NCI-H69 (cell line): Measurements from ENCODE around the gene WNT3A.

ENCODE experiments used
- DNase-seq: peaks from one replicate; lab custom pipeline; 2025; lab: John Stamatoyannopoulos, UW

WNT3A gene

DNA sequence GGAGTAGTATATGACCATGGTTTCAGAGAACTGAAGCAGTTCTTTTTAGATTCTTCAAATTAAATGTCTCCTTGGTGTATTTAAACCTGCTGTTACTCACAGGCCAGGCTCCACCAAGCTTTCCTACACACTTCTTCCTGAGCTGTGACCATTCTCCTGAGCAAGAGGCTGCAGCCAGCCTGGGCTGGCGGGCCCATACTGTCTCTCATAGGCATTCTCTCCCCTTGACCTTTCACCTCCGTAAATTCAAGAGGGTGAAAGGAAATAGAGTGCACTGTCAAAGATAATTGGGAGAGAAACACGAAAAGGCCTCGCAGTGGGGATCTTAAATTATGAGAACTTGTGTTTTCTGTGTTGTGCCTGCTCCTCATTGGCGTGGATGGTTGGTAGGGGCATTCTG lies 78.0 kb downstream of the WNT3A start:
- DNase-seq, result no peak

- no peak for DNase-seq
Observed at GRCh38 chr1:228085287-228085951, 78.6 kb downstream of the WNT3A start.

GRCh38 chr1:228087771-228088251 lies 81.0 kb downstream of the WNT3A start:
- no peak for DNase-seq

- no peak for DNase-seq
Observed at GRCh38 chr1:228088586-228089498, 82.0 kb downstream of the WNT3A start.

GRCh38 chr1:228089519-228090380 lies 83.0 kb downstream of the WNT3A start:
- no peak for DNase-seq

DNA sequence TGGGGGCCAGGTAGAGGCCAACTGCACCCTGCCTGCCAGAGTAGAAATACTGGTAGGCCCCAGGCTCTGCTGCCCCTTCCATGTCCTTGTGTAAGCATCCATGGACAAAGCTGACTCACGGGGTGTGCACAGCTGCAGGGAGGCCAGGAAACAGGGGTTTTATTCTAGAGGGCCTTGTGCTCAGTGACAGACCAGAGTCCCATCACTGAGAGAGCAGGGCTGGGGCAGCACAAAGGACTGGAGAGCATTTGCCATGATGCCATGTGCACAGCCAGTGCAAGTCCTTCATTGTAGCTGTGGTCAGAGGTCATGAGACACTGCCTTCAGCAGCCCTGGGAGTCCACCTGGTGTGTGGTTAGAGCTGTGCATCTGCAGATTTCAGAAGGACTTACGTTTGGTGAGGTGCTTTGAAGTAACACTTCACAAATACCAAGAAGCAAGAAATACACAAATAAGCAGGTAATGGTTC lies 83.8 kb downstream of the WNT3A start:
- no peak for DNase-seq

- DNase-seq, result no peak
Observed at GRCh38 chr1:228091084-228091483, 84.3 kb downstream of the WNT3A start.

DNA sequence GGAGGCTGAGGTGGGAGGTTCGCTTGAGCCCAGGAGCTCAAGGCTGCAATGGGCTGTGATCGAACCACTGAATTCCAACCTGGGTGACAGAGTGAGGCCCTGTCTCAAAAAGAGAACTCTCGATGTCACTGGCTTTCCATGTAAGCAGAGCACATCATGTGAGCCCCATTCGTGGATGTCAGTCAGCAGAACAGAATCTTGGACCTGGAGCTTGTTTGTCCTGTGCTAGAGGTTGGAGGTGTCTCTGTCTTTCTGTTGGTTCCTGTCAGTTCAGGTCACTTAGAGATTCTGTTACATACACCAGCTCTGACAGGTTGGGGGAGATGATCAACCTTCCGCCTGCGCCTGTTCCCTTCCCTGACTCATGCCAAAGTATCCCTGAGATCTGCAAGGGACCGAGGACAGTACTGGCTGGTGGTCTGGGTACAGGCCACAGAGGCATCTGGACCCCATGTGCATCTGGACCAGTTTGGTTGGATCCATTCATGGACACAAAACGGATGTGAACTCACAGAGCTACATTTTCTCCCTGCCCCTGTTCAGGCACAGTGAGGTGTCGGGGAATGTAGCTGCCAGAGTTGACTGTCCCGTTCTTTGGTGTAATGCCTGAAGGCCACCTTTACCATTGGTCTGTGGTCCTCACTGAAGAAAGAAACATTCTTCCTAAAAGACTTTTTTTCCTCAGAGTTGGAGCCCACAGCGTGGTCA lies 85.7 kb downstream of the WNT3A start:
- DNase-seq, result no peak

DNA sequence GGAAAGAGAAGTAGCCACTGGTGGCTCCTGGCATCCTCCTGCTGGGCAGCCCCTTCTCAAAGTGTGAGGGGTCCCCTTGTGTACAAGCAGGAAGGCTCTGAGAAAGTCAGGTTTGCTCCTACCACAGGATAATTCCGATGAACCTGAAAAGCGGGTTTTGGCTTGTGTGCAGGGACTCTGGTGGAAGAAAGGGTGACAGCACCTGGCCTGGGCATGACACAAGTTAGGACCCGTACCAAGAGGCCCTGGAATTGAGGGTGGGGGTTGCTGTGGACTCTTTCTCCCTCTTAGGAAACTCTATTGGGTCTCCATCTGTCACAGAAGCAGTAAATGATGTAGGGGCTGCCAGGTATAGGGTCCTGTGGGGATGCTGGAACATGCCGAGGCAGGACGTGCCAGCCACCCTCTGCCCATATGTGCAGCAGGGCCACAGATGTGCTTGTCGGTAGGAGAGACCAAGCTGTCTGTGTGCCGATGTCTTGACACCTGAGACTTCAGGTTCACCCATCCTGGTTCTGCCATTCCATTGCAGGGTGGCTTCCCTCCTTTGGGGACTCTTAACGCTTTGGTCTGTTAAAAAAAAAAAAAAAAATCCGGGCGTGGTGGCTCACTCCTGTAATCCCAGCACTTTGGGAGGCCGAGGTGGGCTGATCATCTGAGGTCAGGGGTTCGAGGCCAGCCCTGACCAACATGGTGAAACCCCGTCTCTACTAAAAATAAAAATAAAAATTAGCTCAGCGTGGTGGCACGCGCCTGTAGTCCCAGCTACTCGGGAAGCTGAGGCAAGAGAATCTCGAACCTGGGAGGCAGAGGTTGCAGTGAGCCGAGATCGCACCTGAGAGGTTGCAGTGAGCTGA lies 86.5 kb downstream of the WNT3A start:
- DNase-seq, result no peak

DNA sequence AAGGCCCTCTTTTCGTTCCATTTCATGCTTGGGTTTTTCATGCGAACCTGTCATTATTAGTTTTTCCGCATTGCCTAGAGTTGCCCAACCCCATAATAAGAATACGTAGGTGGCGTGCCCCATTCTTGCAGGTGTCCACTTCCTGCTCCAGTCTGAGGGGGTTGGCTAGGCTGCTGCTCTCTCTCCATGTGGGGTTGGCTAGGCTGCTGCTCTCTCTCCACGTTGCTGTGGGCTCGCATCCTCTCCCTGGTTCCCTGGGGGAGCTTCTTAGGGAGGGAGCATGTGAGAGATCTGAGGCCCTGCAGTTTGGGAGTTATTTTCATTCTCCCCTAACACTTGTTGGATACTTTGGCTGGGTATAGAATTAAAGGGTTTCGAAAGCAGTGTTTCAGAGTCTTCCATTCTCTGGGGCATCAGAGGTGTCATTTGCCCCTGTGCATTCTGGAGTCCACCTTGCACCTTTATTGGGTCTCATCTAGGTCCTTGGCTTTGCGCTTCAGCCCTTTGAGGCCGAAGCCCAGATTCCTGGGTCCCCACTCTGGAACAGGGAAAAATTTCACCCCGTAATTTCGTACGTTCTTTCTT lies 87.7 kb downstream of the WNT3A start:
- no peak for DNase-seq

GRCh38 chr1:228095161-228095560 lies 88.4 kb downstream of the WNT3A start:
- no peak for DNase-seq

DNA sequence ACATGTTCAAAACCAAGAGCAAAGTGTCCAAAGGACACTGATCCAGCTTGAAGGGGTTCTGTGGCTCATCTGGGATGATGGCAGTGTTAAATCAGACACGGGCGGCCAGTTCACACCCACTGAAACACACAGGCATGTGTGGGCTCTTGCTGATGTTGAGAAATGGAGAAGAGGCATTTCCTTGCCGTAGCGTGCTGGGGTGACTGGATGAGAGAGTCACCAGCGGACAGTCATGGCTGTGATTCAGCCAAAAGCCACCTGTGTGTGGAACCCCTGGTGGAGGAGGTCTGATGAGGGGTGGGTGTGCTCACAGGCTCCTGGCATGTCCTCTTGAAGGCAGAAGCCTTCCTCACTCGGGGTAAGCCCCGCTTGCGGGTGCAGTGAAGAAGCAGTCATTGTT lies 89.1 kb downstream of the WNT3A start:
- no peak for DNase-seq

DNA sequence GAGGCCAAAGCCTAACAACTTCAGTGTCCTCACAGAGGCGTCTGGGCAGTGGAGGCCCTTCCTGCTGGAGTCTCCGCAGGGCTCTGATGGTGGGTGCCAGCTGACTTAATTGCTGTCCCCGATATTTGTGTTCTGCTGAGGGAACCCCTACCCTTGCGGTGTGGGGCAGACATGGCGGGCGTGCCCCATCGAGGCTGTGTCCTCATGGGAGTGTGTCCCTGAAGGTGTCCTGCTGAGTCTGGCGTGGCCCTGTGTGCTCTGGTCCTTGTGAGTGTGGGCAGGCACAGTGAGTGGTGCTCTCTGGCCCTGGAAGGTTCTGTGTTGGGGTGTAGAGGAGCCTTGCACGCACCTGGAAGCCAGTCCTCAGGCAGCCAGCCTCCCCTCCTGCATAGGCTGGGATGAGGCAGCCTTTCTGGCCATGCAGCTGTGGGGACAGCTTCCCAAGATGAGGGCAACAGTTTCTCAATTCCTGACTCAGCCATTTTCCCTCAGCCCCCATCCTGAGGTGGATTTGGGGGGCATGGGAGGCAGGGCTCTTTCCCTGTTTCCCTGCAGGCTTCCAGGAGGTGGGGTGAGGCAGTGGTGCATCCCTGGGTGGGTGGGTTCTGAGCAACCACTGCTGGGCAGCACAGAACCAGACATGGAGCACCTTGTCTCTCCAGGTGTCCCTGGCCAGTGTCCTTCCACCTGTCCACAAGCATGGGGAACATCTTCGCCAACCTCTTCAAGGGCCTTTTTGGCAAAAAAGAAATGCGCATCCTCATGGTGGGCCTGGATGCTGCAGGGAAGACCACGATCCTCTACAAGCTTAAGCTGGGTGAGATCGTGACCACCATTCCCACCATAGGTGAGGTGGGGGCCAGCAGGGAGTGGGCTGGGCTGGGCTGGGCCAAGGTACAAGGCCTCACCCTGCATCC lies 89.9 kb downstream of the WNT3A start:
- DNase-seq, result no peak

DNA sequence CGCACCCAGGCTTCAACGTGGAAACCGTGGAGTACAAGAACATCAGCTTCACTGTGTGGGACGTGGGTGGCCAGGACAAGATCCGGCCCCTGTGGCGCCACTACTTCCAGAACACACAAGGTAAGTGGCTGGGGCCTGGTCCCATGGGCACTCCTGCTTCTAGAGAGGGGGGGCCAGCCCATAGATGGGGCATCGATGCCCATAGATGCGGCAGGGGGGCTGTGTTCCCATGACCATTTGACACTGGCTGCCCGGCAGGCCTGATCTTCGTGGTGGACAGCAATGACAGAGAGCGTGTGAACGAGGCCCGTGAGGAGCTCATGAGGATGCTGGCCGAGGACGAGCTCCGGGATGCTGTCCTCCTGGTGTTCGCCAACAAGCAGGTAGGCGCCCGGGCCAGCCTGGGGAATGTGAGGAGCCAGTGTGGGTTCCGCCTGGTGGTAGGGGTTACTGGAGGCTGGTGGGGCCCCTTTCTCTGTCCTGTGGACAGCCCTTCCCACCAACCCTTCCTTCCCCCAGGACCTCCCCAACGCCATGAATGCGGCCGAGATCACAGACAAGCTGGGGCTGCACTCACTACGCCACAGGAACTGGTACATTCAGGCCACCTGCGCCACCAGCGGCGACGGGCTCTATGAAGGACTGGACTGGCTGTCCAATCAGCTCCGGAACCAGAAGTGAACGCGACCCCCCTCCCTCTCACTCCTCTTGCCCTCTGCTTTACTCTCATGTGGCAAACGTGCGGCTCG lies 90.7 kb downstream of the WNT3A start:
- no peak for DNase-seq

GRCh38 chr1:228098323-228098931 lies 91.6 kb downstream of the WNT3A start:
- no peak for DNase-seq

- no peak for DNase-seq
Observed at GRCh38 chr1:228099331-228099732, 92.5 kb downstream of the WNT3A start.

DNA sequence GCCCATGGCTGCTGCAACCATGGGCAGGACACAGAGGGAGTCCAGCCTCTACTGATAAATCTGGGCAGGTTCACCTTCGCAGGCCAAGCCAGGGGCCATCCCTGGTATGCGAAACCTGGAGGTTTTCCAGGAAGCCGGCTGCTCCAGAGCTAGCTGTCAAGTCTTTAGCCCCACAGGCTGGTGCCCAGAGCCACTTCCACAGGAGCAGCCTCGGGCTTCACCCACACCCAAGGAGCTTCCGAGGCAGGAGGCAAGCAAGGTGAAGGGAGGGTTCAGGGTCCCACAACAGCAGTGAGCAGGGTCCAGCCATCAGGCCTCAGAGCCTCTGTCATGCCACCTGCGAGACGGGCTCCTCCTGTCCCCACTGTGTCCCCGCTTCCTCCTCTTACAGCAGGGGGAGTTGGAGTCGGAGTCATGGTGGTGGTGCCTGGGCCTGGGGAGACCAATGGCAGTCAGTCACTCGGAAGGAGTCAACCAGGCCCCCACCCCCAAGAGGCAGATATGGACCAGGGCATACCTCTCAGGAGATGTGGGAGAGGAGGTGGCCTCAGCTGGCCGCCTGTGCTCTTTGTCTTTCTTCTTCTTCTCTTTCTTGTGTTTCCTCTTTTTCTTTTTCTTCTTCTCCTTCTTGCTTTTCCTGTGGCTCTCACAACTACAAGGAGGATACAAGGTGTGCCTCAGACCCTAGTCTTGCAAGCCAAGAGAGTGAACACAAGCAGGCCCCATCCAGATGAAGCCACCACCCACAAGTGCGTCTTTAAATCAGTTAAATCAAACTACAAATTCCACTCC lies 94.2 kb downstream of the WNT3A start:
- no peak for DNase-seq
